Thymus (tissue), 11 donors: Measurements from ENCODE around the gene TSNAX. TPM values are rescaled to one million over a fixed set of nuclear protein-coding genes. Genes with fewer than 3 reads are reported as not detected.
"Not testable (repeated sequence)": the region's sequence is repeated elsewhere in the genome, so short reads cannot be mapped to it uniquely, and the experiment has no call there.

Source experiments
- DNase-seq, 9 donors: peaks; one replicate each; pipeline ENCODE4 v3.0.0-alpha.2; 2013; ENCODE audit warnings: low spot score in 9 of 9, low read depth in 6 of 9, missing footprints in 1 of 9
- H3K27ac ChIP-seq, 2 donors: one replicate each; pipeline ENCODE4 v1.5.1; 2013; ENCODE audit warnings: control low read depth in 1 of 2, low read depth in 1 of 2, low read length in 1 of 2, mild to moderate bottlenecking in 1 of 2, moderate library complexity in 1 of 2
- H3K27me3 ChIP-seq, 2 donors: one replicate each; pipeline ENCODE4 v1.5.1; 2013; ENCODE audit warnings: low read length in 1 of 2; ENCODE audit not compliant: control insufficient read depth in 2 of 2, insufficient read depth in 1 of 2
- H3K36me3 ChIP-seq, 2 donors: one replicate each; pipeline ENCODE4 v1.5.1; 2013; ENCODE audit warnings: low read length in 1 of 2, mild to moderate bottlenecking in 1 of 2, moderate library complexity in 1 of 2; ENCODE audit not compliant: control insufficient read depth in 2 of 2, insufficient read depth in 2 of 2
- H3K4me1 ChIP-seq, 2 donors: one replicate each; pipeline ENCODE4 v1.5.1; 2013; ENCODE audit warnings: low read length in 2 of 2; ENCODE audit not compliant: control insufficient read depth in 2 of 2, insufficient read depth in 2 of 2
- H3K4me3 ChIP-seq, 2 donors: one replicate each; pipeline ENCODE4 v1.5.1; 2013; ENCODE audit warnings: low read length in 2 of 2, control low read depth in 1 of 2, mild to moderate bottlenecking in 1 of 2
- H3K9me3 ChIP-seq, 2 donors: one replicate each; pipeline ENCODE4 v1.5.1; 2013; ENCODE audit warnings: low read length in 1 of 2, mild to moderate bottlenecking in 1 of 2; ENCODE audit not compliant: control insufficient read depth in 2 of 2, insufficient read depth in 1 of 2
- WGBS: extraction: QIAGEN DNeasy Blood & Tissue Kit; methylation state at CpG from one replicate; pipeline ENCODE4 v1.1.7; 2013; 5-methylcytosine and 5-hydroxymethylcytosine counted together
- polyA plus RNA-seq: library from polyadenylated mRNA; stranded (reverse); fragments of 200-250 nt; gene quantifications from one replicate; pipeline ENCODE4 v1.2.3, GENCODE V29; 2013
- total RNA-seq: library from RNA; stranded (reverse); fragments of 120-200 nt; gene quantifications from one replicate; pipeline ENCODE4 v1.2.4, GENCODE V29; 2013
- donor health status: healthy.

TSNAX gene
- total and polyA plus RNA-seq, 2 donors: 36.4 to 36.9 TPM

- H3K27me3 ChIP-seq: no peaks in the 10 kb centered on the region
- WGBS: 61% methylated on average over 3 of the region's 3 CpGs
- DNase-seq: no peak
- H3K4me1 ChIP-seq: no peaks in the 10 kb centered on the region
- no peak overlapping the region for H3K27ac ChIP-seq
- no peak overlapping the region for H3K4me3 ChIP-seq
- no peaks in the 10 kb centered on the region for H3K36me3 ChIP-seq
- H3K9me3 ChIP-seq: no peaks in the 10 kb centered on the region
Observed at GRCh38 chr1:231584117-231584516, 55.6 kb downstream of the TSNAX start.

- WGBS: 89% methylated on average over 5 of the region's 5 CpGs
- no peaks in the 10 kb centered on the region for H3K4me1 ChIP-seq
- H3K4me3 ChIP-seq: no peak overlapping the region
- no peak overlapping the region for H3K27ac ChIP-seq
- H3K36me3 ChIP-seq: no peaks in the 10 kb centered on the region
- no peaks in the 10 kb centered on the region for H3K9me3 ChIP-seq
- DNase-seq: no peak
- no peaks in the 10 kb centered on the region for H3K27me3 ChIP-seq
Observed at GRCh38 chr1:231584921-231585320, 56.5 kb downstream of the TSNAX start.

- peak in 6 of 9 donors; percentile 22 to 64 (median 37) for DNase-seq
- H3K36me3 ChIP-seq: no peaks in the 10 kb centered on the region
- no peak overlapping the region for H3K4me3 ChIP-seq
- H3K27ac ChIP-seq: no peak overlapping the region
- H3K27me3 ChIP-seq: no peaks in the 10 kb centered on the region
- no peaks in the 10 kb centered on the region for H3K9me3 ChIP-seq
- WGBS: 31% methylated on average over 12 of the region's 12 CpGs
- no peaks in the 10 kb centered on the region for H3K4me1 ChIP-seq
Observed at GRCh38 chr1:231590453-231591198, 62.2 kb downstream of the TSNAX start.

GRCh38 chr1:231591466-231591865, 63.0 kb downstream of the TSNAX start:
- 90% methylated on average over 11 of the region's 11 CpGs for WGBS
- DNase-seq: no peak
- no peaks in the 10 kb centered on the region for H3K9me3 ChIP-seq
- no peak overlapping the region for H3K4me3 ChIP-seq
- no peaks in the 10 kb centered on the region for H3K36me3 ChIP-seq
- H3K27ac ChIP-seq: no peak overlapping the region
- H3K4me1 ChIP-seq: peaks cover 0 to 5% of the 10 kb centered on the region in 2 donors
- H3K27me3 ChIP-seq: no peaks in the 10 kb centered on the region

- 100% methylated on average over 1 of the region's 1 CpG for WGBS
- Histone ChIP-seq H3K27me3 (no peaks in the 10 kb centered on the region), H3K27ac (no peak overlapping the region), H3K4me1 (peaks cover 0 to 6% of the 10 kb centered on the region in 2 donors), H3K36me3 (no peaks in the 10 kb centered on the region), H3K4me3 (no peak overlapping the region), H3K9me3 (no peaks in the 10 kb centered on the region)
- DNase-seq: no peak
Observed at GRCh38 chr1:231592809-231593208, 64.3 kb downstream of the TSNAX start.

GRCh38 chr1:231593264-231593663, 64.8 kb downstream of the TSNAX start:
- not testable (repeated sequence) for DNase-seq, H3K27ac ChIP-seq, H3K9me3 ChIP-seq, H3K4me1 ChIP-seq, H3K27me3 ChIP-seq, H3K4me3 ChIP-seq, H3K36me3 ChIP-seq
- 88% methylated on average over 1 of the region's 1 CpG for WGBS

GRCh38 chr1:231594123-231594522, 65.7 kb downstream of the TSNAX start:
- no peak overlapping the region for H3K27ac ChIP-seq
- H3K4me1 ChIP-seq: peaks cover 0 to 6% of the 10 kb centered on the region in 2 donors
- no peaks in the 10 kb centered on the region for H3K36me3 ChIP-seq
- no peak for DNase-seq
- H3K9me3 ChIP-seq: no peaks in the 10 kb centered on the region
- H3K27me3 ChIP-seq: no peaks in the 10 kb centered on the region
- WGBS: 77% methylated on average over 2 of the region's 2 CpGs
- H3K4me3 ChIP-seq: no peak overlapping the region

GRCh38 chr1:231594749-231595148, 66.3 kb downstream of the TSNAX start:
- 95% methylated on average over 4 of the region's 4 CpGs for WGBS
- no peaks in the 10 kb centered on the region for H3K36me3 ChIP-seq
- no peak overlapping the region for H3K27ac ChIP-seq

GRCh38 chr1:231596337-231596791, 67.9 kb downstream of the TSNAX start:
- WGBS: 63% methylated on average over 5 of the region's 5 CpGs
- H3K4me3 ChIP-seq: no peak overlapping the region
- peaks cover 0 to 6% of the 10 kb centered on the region in 2 donors for H3K4me1 ChIP-seq
- H3K9me3 ChIP-seq: no peaks in the 10 kb centered on the region
- DNase-seq: no peak
- H3K27me3 ChIP-seq: no peaks in the 10 kb centered on the region
- no peaks in the 10 kb centered on the region for H3K36me3 ChIP-seq
- H3K27ac ChIP-seq: no peak overlapping the region

More at GRCh38 chr1:231594749-231595148, 66.3 kb downstream of the TSNAX start:
- Histone ChIP-seq H3K9me3 (no peaks in the 10 kb centered on the region), H3K4me3 (no peak overlapping the region), H3K4me1 (peaks cover 0 to 6% of the 10 kb centered on the region in 2 donors), H3K27me3 (no peaks in the 10 kb centered on the region)
- DNase-seq: no peak
